ENCODE data around the gene TMEM26.

The TMEM26 gene

GRCh38 chr10:61452655-61453641, at the start of gene TMEM26:
TSS of gene TMEM26 (minus strand) at chr10:61453381. CDS start at chr10:61453081, 300 bp downstream.
- H3K4me3 Mint-ChIP-seq: peak within 1 kb of the TSS; percentile 34 to 59
- H3K4me1 Mint-ChIP-seq: peaks cover 5 to 15% of the 10 kb centered on the region in 2 donors
- DNase-seq (no peak), ATAC-seq (replicated peaks) (peak; percentile 31 to 38)
- no peaks in the 10 kb centered on the region for H3K9me3 Mint-ChIP-seq
- H3K36me3 Mint-ChIP-seq: no peaks in the 10 kb centered on the region
- no peak within 1 kb of the TSS for H3K27ac Mint-ChIP-seq
- H3K27me3 Mint-ChIP-seq: peaks cover 48 to 50% of the 10 kb centered on the region in 2 donors

- H3K27me3 Mint-ChIP-seq: peaks cover 0 to 13% of the 10 kb centered on the region in 2 donors
These were observed 47.3 kb upstream of the TMEM26 start for GRCh38 chr10:61500460-61500859.

DNA sequence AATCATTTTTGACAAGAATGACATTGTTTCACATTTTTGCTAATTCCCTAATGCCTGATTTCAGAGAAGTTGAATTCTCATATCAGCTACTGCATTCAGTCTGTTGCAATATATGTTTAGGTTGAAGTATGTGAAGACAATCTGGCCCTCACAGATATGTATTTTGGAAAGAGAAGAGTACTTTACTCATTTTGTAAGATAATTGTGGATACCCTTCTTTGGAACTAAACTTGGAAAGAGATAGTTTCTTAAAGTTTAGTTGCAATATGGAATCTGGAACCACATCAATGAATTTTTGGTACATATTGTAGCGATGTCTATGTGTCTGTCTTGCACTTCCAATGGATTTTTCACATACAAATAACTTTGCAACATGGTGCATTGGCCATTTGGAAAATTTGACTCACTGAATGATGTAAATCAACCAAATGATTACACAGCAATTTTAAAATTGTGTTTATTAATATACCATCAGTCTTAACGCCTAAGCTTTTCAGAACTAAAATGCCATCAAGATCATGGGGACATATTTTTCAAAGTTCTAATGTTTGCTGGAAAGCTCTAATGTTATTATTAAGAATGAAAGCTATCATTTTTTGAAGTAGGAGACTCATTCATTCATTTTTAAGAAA, 39.3 kb upstream of the TMEM26 start:
- no peaks in the 10 kb centered on the region for H3K36me3 Mint-ChIP-seq
- no peak for DNase-seq
- peaks cover 3 to 4% of the 10 kb centered on the region in 2 donors for H3K9me3 Mint-ChIP-seq
- no peaks in the 10 kb centered on the region for H3K4me1 Mint-ChIP-seq
- H3K27me3 Mint-ChIP-seq: peaks cover 5 to 9% of the 10 kb centered on the region in 2 donors
- no peak for ATAC-seq (replicated peaks)
- no peak overlapping the region for H3K4me3 Mint-ChIP-seq
- H3K27ac Mint-ChIP-seq: no peak overlapping the region

More at GRCh38 chr10:61500460-61500859, 47.3 kb upstream of the TMEM26 start:
- Mint-ChIP-seq H3K36me3 (no peaks in the 10 kb centered on the region), H3K9me3 (no peaks in the 10 kb centered on the region), H3K27ac (no peak overlapping the region), H3K4me3 (no peak overlapping the region), H3K4me1 (no peaks in the 10 kb centered on the region)
- DNase-seq (no peak), ATAC-seq (replicated peaks) (no peak)

GRCh38 chr10:61487506-61487905, 34.3 kb upstream of the TMEM26 start:
- H3K9me3 Mint-ChIP-seq: peaks cover 4 to 5% of the 10 kb centered on the region in 2 donors
- H3K4me3 Mint-ChIP-seq: no peak overlapping the region
- ATAC-seq (replicated peaks) (no peak), DNase-seq (no peak)
- peaks cover 16 to 27% of the 10 kb centered on the region in 2 donors for H3K27me3 Mint-ChIP-seq
- H3K27ac Mint-ChIP-seq: no peak overlapping the region
- H3K4me1 Mint-ChIP-seq: no peaks in the 10 kb centered on the region
- no peaks in the 10 kb centered on the region for H3K36me3 Mint-ChIP-seq

GRCh38 chr10:61486738-61487396, 33.7 kb upstream of the TMEM26 start:
- ATAC-seq (replicated peaks): peak in 1 of 2 donors; percentile 34
- Mint-ChIP-seq H3K4me3 (no peak overlapping the region), H3K4me1 (no peaks in the 10 kb centered on the region), H3K27ac (no peak overlapping the region), H3K27me3 (peaks cover 16 to 27% of the 10 kb centered on the region in 2 donors), H3K9me3 (peaks cover 4 to 5% of the 10 kb centered on the region in 2 donors), H3K36me3 (no peaks in the 10 kb centered on the region)
- DNase-seq: no peak

GRCh38 chr10:61486251-61486650, 33.1 kb upstream of the TMEM26 start:
- no peak overlapping the region for H3K27ac Mint-ChIP-seq
- DNase-seq (no peak), ATAC-seq (replicated peaks) (no peak)
- peaks cover 4 to 5% of the 10 kb centered on the region in 2 donors for H3K9me3 Mint-ChIP-seq
- no peaks in the 10 kb centered on the region for H3K4me1 Mint-ChIP-seq
- H3K27me3 Mint-ChIP-seq: peaks cover 16 to 27% of the 10 kb centered on the region in 2 donors
- no peaks in the 10 kb centered on the region for H3K36me3 Mint-ChIP-seq
- no peak overlapping the region for H3K4me3 Mint-ChIP-seq

- no peak for DNase-seq
- peaks cover 27 to 38% of the 10 kb centered on the region in 2 donors for H3K27me3 Mint-ChIP-seq
- H3K36me3 Mint-ChIP-seq: no peaks in the 10 kb centered on the region
- H3K9me3 Mint-ChIP-seq: peaks cover 0 to 3% of the 10 kb centered on the region in 2 donors
- ATAC-seq (replicated peaks): no peak
- no peak overlapping the region for H3K4me3 Mint-ChIP-seq
- no peaks in the 10 kb centered on the region for H3K4me1 Mint-ChIP-seq
- H3K27ac Mint-ChIP-seq: no peak overlapping the region
These were observed 28.4 kb upstream of the TMEM26 start for GRCh38 chr10:61481597-61481996.

DNA sequence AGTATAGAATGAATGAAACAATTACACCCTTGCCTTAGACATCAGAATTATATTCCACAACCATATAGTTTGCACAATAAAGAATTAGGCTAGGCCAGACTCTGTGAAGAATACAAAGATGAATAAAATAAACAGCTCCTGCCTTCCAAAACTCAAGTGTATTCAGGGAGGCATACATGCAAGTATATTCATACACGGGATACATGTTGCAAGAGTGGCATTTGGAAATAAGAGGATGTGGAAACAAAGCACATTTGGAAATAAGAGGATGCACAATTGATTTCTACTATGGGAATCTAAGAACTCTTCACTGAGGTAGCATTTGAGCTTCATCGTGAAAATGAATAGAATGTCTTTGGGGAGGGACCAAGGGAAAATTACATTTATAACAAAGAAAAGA, 27.0 kb upstream of the TMEM26 start:
- Mint-ChIP-seq H3K9me3 (peaks cover 0 to 3% of the 10 kb centered on the region in 2 donors), H3K27ac (no peak overlapping the region), H3K36me3 (no peaks in the 10 kb centered on the region), H3K4me1 (no peaks in the 10 kb centered on the region), H3K27me3 (peaks cover 35 to 38% of the 10 kb centered on the region in 2 donors), H3K4me3 (no peak overlapping the region)
- ATAC-seq (replicated peaks) (no peak), DNase-seq (no peak)

- Mint-ChIP-seq H3K9me3 (peaks cover 0 to 1% of the 10 kb centered on the region in 2 donors), H3K36me3 (no peaks in the 10 kb centered on the region), H3K27me3 (peaks cover 37 to 40% of the 10 kb centered on the region in 2 donors), H3K4me1 (no peaks in the 10 kb centered on the region), H3K4me3 (no peak overlapping the region), H3K27ac (no peak overlapping the region)
- ATAC-seq (replicated peaks) (no peak), DNase-seq (no peak)
These were observed 25.6 kb upstream of the TMEM26 start for GRCh38 chr10:61478621-61479312.

- Mint-ChIP-seq H3K36me3 (no peaks in the 10 kb centered on the region), H3K4me1 (no peaks in the 10 kb centered on the region), H3K27me3 (peaks cover 29 to 33% of the 10 kb centered on the region in 2 donors), H3K27ac (no peak overlapping the region), H3K4me3 (no peak overlapping the region), H3K9me3 (no peaks in the 10 kb centered on the region)
- DNase-seq: no peak
- ATAC-seq (replicated peaks): no peak
These were observed 24.3 kb upstream of the TMEM26 start for GRCh38 chr10:61477451-61477850.

- no peak for ATAC-seq (replicated peaks)
- no peaks in the 10 kb centered on the region for H3K36me3 Mint-ChIP-seq
- no peak for DNase-seq
- H3K4me1 Mint-ChIP-seq: no peaks in the 10 kb centered on the region
- peaks cover 29 to 33% of the 10 kb centered on the region in 2 donors for H3K27me3 Mint-ChIP-seq
- H3K9me3 Mint-ChIP-seq: no peaks in the 10 kb centered on the region
- no peak overlapping the region for H3K27ac Mint-ChIP-seq
- no peak overlapping the region for H3K4me3 Mint-ChIP-seq
These were observed 23.3 kb upstream of the TMEM26 start for GRCh38 chr10:61476529-61476928.

GRCh38 chr10:61475449-61475873, 22.3 kb upstream of the TMEM26 start:
- DNase-seq (no peak), ATAC-seq (replicated peaks) (no peak)
- Mint-ChIP-seq H3K4me3 (no peak overlapping the region), H3K36me3 (no peaks in the 10 kb centered on the region), H3K27ac (no peak overlapping the region), H3K4me1 (no peaks in the 10 kb centered on the region), H3K27me3 (peaks cover 25 to 33% of the 10 kb centered on the region in 2 donors), H3K9me3 (no peaks in the 10 kb centered on the region)

DNA sequence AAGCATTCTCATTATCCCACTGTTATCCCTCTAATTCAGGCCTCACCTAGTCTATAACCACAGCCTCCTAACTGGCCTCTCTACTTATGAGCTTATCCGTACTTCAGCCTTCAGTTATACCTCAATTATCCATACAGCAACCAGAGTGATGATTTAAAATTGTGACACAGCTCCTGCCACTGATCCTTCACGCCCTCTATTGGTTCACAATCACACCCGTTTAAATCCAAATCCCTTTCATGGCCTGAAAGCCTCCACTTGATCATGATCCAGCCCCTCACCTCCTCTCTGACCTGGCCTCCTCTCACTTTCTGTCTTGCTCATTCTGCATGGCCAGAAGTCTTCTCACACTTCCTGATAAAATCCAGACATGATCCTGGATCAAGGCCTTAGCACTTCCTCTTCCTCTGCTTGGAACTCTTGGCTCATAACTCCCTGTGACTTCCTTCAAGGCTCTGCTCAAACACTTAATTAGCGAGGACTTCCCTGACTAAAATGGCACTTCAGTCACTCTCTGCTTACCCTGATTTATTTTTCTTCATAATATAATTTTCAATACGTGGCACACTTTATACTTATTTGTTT, 19.0 kb upstream of the TMEM26 start:
- ATAC-seq (replicated peaks): no peak
- H3K4me3 Mint-ChIP-seq: no peak overlapping the region
- no peak for DNase-seq
- H3K27me3 Mint-ChIP-seq: peaks cover 8 to 23% of the 10 kb centered on the region in 2 donors
- no peaks in the 10 kb centered on the region for H3K4me1 Mint-ChIP-seq
- no peaks in the 10 kb centered on the region for H3K36me3 Mint-ChIP-seq
- H3K9me3 Mint-ChIP-seq: no peaks in the 10 kb centered on the region
- H3K27ac Mint-ChIP-seq: no peak overlapping the region

Data from stimulated activated naive B cell treated with anti-CD40 and anti-IgM and Interleukin-4, amounts not matched to agents 10 μg/mL and 1 μg/mL and 100 μg/mL, for 72 hours (primary cell).